Measurements from ENCODE around the gene RAPGEF5. TPM values are rescaled to one million over a fixed set of nuclear protein-coding genes. Genes with fewer than 3 reads are reported as not detected.

Gene RAPGEF5
- total RNA-seq, 4 donors from 2014 or later = 26.5 to 76.6 (median 39.3) TPM

GRCh38 chr7:22248111-22248809 lies 108.7 kb downstream of the RAPGEF5 start:
- no peak overlapping the region for H3K4me3 ChIP-seq (replicated peaks in 1 of 3)
- H3K9me3 ChIP-seq = no peaks in the 10 kb centered on the region
- H3K4me1 ChIP-seq = no peaks in the 10 kb centered on the region
- H3K36me3 ChIP-seq = no peaks in the 10 kb centered on the region
- no peak overlapping the region for H3K27ac ChIP-seq
- TF ChIP-seq CTCF (IDR thresholded peaks at IDR 0.05) (no peak), POLR2A (IDR thresholded peaks at IDR 0.05) (no peak)
- H3K27me3 ChIP-seq = no peaks in the 10 kb centered on the region
- intact Hi-C loops (cut with DNase I) = no loop called here
- WGBS, 2 donors = 86 to 91% methylated on average over 7 of the region's 7 CpGs
- no peak for DNase-seq

GRCh38 chr7:22241805-22242390 lies 115.1 kb downstream of the RAPGEF5 start:
- Histone ChIP-seq H3K4me3 (replicated peaks in 1 of 3) (no peak overlapping the region), H3K27me3 (no peaks in the 10 kb centered on the region), H3K9me3 (no peaks in the 10 kb centered on the region), H3K4me1 (no peaks in the 10 kb centered on the region), H3K27ac (no peak overlapping the region), H3K36me3 (no peaks in the 10 kb centered on the region)
- DNase-seq = no peak
- TF ChIP-seq POLR2A (IDR thresholded peaks at IDR 0.05) (no peak), CTCF (IDR thresholded peaks at IDR 0.05) (no peak)
- intact Hi-C loops (cut with DNase I) = no loop called here
- WGBS, 2 donors = 83 to 96% methylated on average over 2 of the region's 2 CpGs

GRCh38 chr7:22240904-22241571 lies 115.9 kb downstream of the RAPGEF5 start:
- H3K27ac ChIP-seq = no peak overlapping the region
- intact Hi-C loops (cut with DNase I) = no loop called here
- no peaks in the 10 kb centered on the region for H3K36me3 ChIP-seq
- H3K4me1 ChIP-seq = no peaks in the 10 kb centered on the region
- no peak for DNase-seq
- H3K27me3 ChIP-seq = no peaks in the 10 kb centered on the region
- no peak overlapping the region for H3K4me3 ChIP-seq (replicated peaks in 1 of 3)
- H3K9me3 ChIP-seq = no peaks in the 10 kb centered on the region
- TF ChIP-seq POLR2A (IDR thresholded peaks at IDR 0.05) (no peak), CTCF (IDR thresholded peaks at IDR 0.05) (no peak)

- no peak for DNase-seq
- H3K27me3 ChIP-seq = no peaks in the 10 kb centered on the region
- no peaks in the 10 kb centered on the region for H3K4me1 ChIP-seq
- 92 to 100% methylated on average over 3 of the region's 3 CpGs for WGBS, 2 donors
- intact Hi-C loops (cut with DNase I) = no loop called here
- TF ChIP-seq CTCF (IDR thresholded peaks at IDR 0.05) (no peak), POLR2A (IDR thresholded peaks at IDR 0.05) (no peak)
- no peaks in the 10 kb centered on the region for H3K9me3 ChIP-seq
- no peak overlapping the region for H3K27ac ChIP-seq
- no peaks in the 10 kb centered on the region for H3K36me3 ChIP-seq
- no peak overlapping the region for H3K4me3 ChIP-seq (replicated peaks in 1 of 3)
These were observed 118.3 kb downstream of the RAPGEF5 start for GRCh38 chr7:22238354-22239311.

Data from thyroid gland (tissue), 4 donors.